ENCODE data around the gene MTMR12.
"Not testable (repeated sequence)": the region's sequence is repeated elsewhere in the genome, so short reads cannot be mapped to it uniquely, and the experiment has no call there.

The MTMR12 gene

DNA sequence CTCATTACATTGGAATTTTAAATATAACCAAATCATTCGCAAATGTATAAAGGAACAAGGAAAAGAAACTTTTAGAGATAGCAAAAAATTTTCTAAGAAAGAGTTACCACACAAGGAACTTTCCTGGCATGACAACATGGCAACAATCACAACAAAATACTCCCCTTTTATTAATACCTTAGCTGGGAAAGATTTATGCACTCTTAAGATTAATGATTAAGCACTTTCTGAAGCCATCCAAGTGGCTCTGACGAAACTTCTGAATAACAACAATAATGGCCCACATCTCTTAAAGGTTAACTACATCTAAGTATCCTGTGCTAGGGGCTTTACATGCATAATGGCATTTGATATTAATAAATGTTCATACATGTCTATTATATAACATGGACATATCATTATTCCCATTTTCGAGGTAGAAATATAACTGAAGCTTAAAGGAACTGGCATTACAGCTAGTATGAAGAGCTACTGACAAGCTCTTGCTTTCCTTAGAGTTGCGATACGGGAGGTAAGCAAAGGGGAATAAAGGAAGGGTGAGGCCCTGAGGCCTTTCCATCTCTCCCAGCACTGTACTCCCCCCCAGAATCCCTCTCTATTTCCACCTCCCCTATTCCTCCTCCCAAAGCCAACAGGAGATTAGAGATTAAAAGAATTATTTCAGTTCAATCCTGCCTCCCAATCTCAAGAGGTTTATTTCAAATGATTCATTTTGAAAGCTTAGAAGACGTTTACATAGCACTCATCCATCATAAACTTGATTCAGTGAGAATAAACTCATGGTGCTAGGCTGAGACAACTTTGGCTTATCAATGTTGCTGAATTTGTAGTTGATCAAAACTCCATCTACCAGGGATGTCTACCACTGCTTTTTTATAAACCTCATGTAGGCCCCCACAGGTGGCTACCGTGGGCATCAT, 9.6 kb downstream of the MTMR12 start:
- H3K4me3 ChIP-seq (ENCODE audit: low read depth, low read length) = no peak overlapping the region
- TF ChIP-seq, protein P1, sequence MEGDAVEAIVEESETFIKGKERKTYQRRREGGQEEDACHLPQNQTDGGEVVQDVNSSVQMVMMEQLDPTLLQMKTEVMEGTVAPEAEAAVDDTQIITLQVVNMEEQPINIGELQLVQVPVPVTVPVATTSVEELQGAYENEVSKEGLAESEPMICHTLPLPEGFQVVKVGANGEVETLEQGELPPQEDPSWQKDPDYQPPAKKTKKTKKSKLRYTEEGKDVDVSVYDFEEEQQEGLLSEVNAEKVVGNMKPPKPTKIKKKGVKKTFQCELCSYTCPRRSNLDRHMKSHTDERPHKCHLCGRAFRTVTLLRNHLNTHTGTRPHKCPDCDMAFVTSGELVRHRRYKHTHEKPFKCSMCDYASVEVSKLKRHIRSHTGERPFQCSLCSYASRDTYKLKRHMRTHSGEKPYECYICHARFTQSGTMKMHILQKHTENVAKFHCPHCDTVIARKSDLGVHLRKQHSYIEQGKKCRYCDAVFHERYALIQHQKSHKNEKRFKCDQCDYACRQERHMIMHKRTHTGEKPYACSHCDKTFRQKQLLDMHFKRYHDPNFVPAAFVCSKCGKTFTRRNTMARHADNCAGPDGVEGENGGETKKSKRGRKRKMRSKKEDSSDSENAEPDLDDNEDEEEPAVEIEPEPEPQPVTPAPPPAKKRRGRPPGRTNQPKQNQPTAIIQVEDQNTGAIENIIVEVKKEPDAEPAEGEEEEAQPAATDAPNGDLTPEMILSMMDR (IDR thresholded peaks at IDR 0.05; ENCODE audit: control insufficient read depth, extremely low read depth, insufficient read depth) = no peak
- DNase-seq (ENCODE audit: low read depth) = no peak

DNA sequence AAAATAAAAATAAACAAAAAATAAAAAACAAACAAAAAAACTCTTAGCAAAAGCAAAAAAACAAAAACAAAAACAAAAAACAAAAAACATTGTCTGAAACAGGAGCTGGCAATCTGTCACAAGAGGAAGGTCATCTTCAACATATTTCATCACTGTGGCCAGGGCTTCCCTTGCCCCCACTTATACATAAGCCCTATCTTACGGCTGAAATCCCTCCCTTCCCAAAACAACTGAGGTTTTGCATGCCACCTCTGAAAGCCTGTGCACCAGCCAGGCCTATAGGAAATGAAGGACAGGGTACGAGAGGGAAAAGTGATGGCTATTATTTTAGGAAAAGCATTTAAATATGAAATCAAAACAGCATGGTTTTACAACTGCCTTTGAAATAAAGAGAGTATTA, 10.8 kb downstream of the MTMR12 start:
- no peak overlapping the region for H3K4me3 ChIP-seq (ENCODE audit: low read depth, low read length)
- TF ChIP-seq, protein P1 (IDR thresholded peaks at IDR 0.05; ENCODE audit: control insufficient read depth, extremely low read depth, insufficient read depth) = no peak
- no peak for DNase-seq (ENCODE audit: low read depth)

DNA sequence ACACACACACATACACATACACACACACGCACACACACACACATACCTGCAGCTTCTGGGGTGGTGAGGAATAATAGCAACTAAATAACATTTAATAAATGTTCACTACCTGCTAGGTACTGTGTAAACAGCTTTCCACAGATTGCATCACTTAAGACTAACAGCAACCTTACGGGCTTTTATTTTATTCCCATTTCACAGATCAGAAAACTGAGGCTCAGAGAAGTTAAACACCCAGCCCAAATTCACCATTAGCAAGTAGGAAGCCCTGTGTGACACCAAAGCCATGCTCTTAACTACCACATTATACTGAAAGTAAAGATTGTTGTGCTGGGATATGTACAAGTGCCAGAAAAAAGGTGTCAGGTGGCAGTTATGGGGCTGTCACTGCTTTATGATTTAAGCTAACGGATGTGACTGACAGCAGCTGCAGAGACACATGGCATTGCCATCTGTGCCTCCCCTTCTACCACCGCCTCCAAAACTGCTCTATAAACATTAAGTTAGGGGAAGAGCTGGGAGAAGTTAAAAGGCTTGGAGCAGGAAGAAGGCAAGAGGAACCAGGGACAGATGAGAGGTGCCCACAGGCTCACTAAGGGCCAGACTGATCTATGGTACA, 13.6 kb downstream of the MTMR12 start:
- DNase-seq (ENCODE audit: low read depth) = no peak
- no peak overlapping the region for H3K4me3 ChIP-seq (ENCODE audit: low read depth, low read length)
- TF ChIP-seq, protein P1 (IDR thresholded peaks at IDR 0.05; ENCODE audit: control insufficient read depth, extremely low read depth, insufficient read depth) = no peak

DNA sequence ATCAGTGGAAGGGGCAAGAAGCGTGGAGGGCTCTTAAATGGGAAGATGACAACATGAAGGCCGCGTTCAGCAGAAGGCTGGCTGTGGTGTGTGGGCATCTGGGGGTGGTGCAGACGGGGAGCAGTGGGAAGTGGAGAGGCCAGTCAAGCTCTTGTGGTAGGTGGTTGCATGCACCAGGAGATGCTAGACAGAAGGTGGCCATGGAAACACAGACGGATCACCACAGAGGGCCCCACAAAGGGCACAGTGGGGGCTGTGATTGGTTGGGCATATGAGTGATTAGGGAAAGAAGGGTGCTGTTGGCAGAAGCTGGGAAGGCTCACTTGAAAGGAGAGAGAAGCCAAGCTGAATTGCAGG, 14.7 kb downstream of the MTMR12 start:
- no peak for DNase-seq (ENCODE audit: low read depth)
- H3K4me3 ChIP-seq (ENCODE audit: low read depth, low read length) = no peak overlapping the region
- TF ChIP-seq, protein P1 (IDR thresholded peaks at IDR 0.05; ENCODE audit: control insufficient read depth, extremely low read depth, insufficient read depth) = no peak

DNA sequence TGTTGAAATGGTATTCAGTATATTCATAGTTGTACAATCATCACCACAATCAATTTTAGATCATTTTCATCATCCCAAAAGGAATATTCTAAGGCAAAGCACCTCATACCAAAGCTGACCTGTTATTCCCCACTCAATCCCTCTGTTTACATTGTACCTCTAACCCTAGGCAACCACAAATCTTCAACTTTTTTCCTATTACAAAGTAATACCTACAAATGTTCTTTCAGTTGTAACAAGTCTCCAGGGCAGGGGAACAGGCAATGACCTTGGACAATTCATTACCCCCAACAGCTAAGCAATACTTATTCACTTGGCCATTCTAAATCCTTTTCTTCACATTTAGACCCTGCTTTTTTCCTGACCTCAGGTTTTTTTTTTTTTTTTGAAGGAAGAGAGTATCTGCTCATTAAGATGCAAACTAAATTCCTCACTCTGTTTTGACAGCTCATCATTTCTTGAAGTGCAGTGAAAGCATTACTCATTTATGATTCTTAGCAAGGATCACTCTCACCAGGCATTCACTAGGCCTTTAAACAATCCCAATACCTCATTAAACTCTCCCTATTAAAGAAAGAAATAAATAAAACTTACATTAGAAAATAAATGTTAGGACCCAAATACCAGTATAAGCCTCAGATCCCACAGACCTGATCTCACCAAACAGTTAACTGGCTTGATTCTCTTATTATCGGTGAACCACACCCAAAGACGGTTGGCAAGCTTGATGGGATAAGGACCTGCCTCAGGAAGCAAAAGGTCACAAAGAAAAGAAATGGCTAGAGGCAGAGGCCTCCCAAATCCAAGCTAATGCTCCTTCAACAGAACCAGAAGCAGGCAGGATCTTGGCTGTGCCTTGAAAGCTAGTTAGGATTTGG, 15.3 kb downstream of the MTMR12 start:
- DNase-seq (ENCODE audit: low read depth) = no peak
- no peak overlapping the region for H3K4me3 ChIP-seq (ENCODE audit: low read depth, low read length)
- TF ChIP-seq, protein P1 (IDR thresholded peaks at IDR 0.05; ENCODE audit: control insufficient read depth, extremely low read depth, insufficient read depth) = no peak

DNA sequence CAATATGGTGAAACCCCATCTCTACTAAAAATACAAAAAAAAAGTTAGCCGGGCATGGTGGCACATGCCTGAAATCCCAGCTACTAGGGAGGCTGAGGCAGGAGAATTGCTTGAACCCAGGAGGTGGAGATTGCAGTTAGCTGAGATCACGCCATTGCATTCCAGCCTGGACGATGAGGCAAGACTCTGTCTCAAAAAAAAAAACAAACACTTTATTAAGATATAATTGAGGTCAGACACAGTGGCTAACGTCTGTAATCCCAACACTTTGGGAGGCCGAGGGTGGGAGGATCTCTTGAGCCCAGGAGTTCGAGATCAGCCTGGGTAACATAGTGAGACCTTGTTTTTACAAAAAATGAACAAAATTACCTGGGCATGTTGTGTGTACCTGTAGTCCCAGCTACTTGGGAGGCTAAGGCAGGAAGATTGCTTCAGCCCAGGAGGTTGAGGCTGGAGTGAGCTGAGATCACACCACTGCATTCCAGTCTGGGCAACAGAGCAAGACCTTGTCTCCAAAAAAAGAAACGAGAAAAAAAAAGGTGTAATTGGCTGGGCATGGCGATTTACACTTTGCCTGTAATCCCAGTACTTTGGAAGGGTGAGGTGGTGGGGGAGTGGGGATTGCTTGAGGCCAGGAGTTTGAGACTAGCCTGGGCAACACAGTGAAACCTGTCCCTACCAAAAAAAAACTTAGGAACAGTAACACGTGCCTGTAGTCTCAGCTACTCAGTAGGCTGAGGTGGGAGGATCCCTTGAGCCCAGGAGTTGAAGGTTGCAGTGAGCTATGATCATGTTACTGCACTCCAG, 16.6 kb downstream of the MTMR12 start:
- DNase-seq (ENCODE audit: low read depth); H3K4me3 ChIP-seq (ENCODE audit: low read depth, low read length): not testable (repeated sequence)
